ENCODE results near the gene GRIN2C.

The GRIN2C gene

GRCh38 chr17:74824961-74825627, 34.6 kb downstream of the GRIN2C start:
- no peaks in the 10 kb centered on the region for H3K9me3 ChIP-seq (ENCODE audit: insufficient read depth, low read length, severe bottlenecking)
- H3K9ac ChIP-seq (ENCODE audit: low read depth, low read length), result no peak overlapping the region
- H3K27me3 ChIP-seq (ENCODE audit: insufficient read depth, low read length, poor library complexity), result no peaks in the 10 kb centered on the region
- peaks cover 11% of the 10 kb centered on the region for H3K36me3 ChIP-seq (ENCODE audit: insufficient read depth, low read length)
- no peaks in the 10 kb centered on the region for H4K20me1 ChIP-seq (ENCODE audit: insufficient read depth, low read length)
- ATAC-seq (ENCODE audit: insufficient read depth, low read depth) (no peak), DNase-seq (no peak)
- no peaks in the 10 kb centered on the region for H3K79me2 ChIP-seq (ENCODE audit: insufficient read depth, low read length)
- H2AFZ ChIP-seq (ENCODE audit: low read depth, low read length), result no peak overlapping the region
- H3K4me2 ChIP-seq (ENCODE audit: insufficient read depth, low read length), result no peak overlapping the region
- TF ChIP-seq, protein P1, sequence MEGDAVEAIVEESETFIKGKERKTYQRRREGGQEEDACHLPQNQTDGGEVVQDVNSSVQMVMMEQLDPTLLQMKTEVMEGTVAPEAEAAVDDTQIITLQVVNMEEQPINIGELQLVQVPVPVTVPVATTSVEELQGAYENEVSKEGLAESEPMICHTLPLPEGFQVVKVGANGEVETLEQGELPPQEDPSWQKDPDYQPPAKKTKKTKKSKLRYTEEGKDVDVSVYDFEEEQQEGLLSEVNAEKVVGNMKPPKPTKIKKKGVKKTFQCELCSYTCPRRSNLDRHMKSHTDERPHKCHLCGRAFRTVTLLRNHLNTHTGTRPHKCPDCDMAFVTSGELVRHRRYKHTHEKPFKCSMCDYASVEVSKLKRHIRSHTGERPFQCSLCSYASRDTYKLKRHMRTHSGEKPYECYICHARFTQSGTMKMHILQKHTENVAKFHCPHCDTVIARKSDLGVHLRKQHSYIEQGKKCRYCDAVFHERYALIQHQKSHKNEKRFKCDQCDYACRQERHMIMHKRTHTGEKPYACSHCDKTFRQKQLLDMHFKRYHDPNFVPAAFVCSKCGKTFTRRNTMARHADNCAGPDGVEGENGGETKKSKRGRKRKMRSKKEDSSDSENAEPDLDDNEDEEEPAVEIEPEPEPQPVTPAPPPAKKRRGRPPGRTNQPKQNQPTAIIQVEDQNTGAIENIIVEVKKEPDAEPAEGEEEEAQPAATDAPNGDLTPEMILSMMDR (IDR thresholded peaks at IDR 0.05; ENCODE audit: borderline replicate concordance, extremely low read depth, low read length, poor library complexity, severe bottlenecking), result no peak
- no peak for TF ChIP-seq EZH2 (IDR thresholded peaks at IDR 0.05; ENCODE audit: borderline replicate concordance, low read depth, low read length, severe bottlenecking)
- H3K27ac ChIP-seq (ENCODE audit: low read length), result no peak overlapping the region
- H3K4me1 ChIP-seq (ENCODE audit: insufficient read depth, low read length), result no peaks in the 10 kb centered on the region
- no peak overlapping the region for H3K4me3 ChIP-seq (ENCODE audit: low read depth in 1 of 2, low read length in 2 of 2)

- no peak overlapping the region for H3K9ac ChIP-seq (ENCODE audit: low read depth, low read length)
- H3K4me2 ChIP-seq (ENCODE audit: insufficient read depth, low read length), result no peak overlapping the region
- no peaks in the 10 kb centered on the region for H3K27me3 ChIP-seq (ENCODE audit: insufficient read depth, low read length, poor library complexity)
- no peak overlapping the region for H3K27ac ChIP-seq (ENCODE audit: low read length)
- DNase-seq (no peak), ATAC-seq (ENCODE audit: insufficient read depth, low read depth) (no peak)
- no peaks in the 10 kb centered on the region for H3K79me2 ChIP-seq (ENCODE audit: insufficient read depth, low read length)
- H2AFZ ChIP-seq (ENCODE audit: low read depth, low read length), result no peak overlapping the region
- no peaks in the 10 kb centered on the region for H3K4me1 ChIP-seq (ENCODE audit: insufficient read depth, low read length)
- peaks cover 17% of the 10 kb centered on the region for H3K36me3 ChIP-seq (ENCODE audit: insufficient read depth, low read length)
- no peaks in the 10 kb centered on the region for H4K20me1 ChIP-seq (ENCODE audit: insufficient read depth, low read length)
- H3K4me3 ChIP-seq (ENCODE audit: low read depth in 1 of 2, low read length in 2 of 2), result no peak overlapping the region
- TF ChIP-seq, protein P1 (IDR thresholded peaks at IDR 0.05; ENCODE audit: borderline replicate concordance, extremely low read depth, low read length, poor library complexity, severe bottlenecking), result no peak
- no peak for TF ChIP-seq EZH2 (IDR thresholded peaks at IDR 0.05; ENCODE audit: borderline replicate concordance, low read depth, low read length, severe bottlenecking)
- no peaks in the 10 kb centered on the region for H3K9me3 ChIP-seq (ENCODE audit: insufficient read depth, low read length, severe bottlenecking)
Measured at GRCh38 chr17:74822939-74823367, 36.7 kb downstream of the GRIN2C start.

DNA sequence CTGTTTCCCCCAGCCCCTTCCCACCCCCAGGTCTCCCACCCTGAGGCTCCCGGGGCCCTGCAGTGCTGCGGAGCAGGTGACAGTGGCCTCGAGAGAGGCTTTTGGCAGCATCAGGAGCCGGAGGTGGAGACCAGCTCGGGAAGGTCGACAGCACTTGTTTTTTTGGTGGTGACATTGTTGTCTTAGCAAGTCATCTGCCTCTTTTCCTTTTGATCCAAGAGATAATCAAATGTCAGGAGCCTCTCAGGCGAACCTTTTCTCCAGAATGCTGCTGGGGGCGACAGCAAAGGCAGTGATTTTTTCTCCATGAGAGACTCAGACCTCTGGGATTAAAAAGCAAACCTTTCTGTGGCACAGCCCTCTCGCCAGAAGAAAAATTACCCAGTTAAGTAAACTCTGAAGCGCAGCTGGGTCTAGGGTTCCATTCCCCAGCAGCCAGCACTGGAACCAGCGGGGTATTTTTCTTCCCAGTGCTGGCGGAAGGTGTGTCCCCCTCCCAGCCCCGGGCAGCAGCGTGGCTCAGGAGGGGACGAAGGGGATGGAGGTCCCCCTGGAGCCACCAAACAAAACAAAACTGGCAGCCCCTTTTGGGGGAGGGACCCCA, 37.2 kb downstream of the GRIN2C start:
- peaks cover 17% of the 10 kb centered on the region for H3K36me3 ChIP-seq (ENCODE audit: insufficient read depth, low read length)
- H3K4me1 ChIP-seq (ENCODE audit: insufficient read depth, low read length), result no peaks in the 10 kb centered on the region
- no peak overlapping the region for H3K9ac ChIP-seq (ENCODE audit: low read depth, low read length)
- ATAC-seq (ENCODE audit: insufficient read depth, low read depth) (no peak), DNase-seq (no peak)
- TF ChIP-seq, protein P1 (IDR thresholded peaks at IDR 0.05; ENCODE audit: borderline replicate concordance, extremely low read depth, low read length, poor library complexity, severe bottlenecking), result no peak
- TF ChIP-seq EZH2 (IDR thresholded peaks at IDR 0.05; ENCODE audit: borderline replicate concordance, low read depth, low read length, severe bottlenecking), result no peak
- no peaks in the 10 kb centered on the region for H3K9me3 ChIP-seq (ENCODE audit: insufficient read depth, low read length, severe bottlenecking)
- no peak overlapping the region for H2AFZ ChIP-seq (ENCODE audit: low read depth, low read length)
- no peaks in the 10 kb centered on the region for H3K79me2 ChIP-seq (ENCODE audit: insufficient read depth, low read length)
- H4K20me1 ChIP-seq (ENCODE audit: insufficient read depth, low read length), result no peaks in the 10 kb centered on the region
- H3K27me3 ChIP-seq (ENCODE audit: insufficient read depth, low read length, poor library complexity), result no peaks in the 10 kb centered on the region
- H3K4me3 ChIP-seq (ENCODE audit: low read depth in 1 of 2, low read length in 2 of 2), result no peak overlapping the region
- no peak overlapping the region for H3K4me2 ChIP-seq (ENCODE audit: insufficient read depth, low read length)
- no peak overlapping the region for H3K27ac ChIP-seq (ENCODE audit: low read length)

Data from DND-41 (cell line).